Fibroblast of villous mesenchyme (primary cell): ENCODE measurements around the gene GIT2. TPM values are rescaled to one million over a fixed set of nuclear protein-coding genes. Genes with fewer than 3 reads are reported as not detected.
A peak's percentile ranks its signal among the peaks of the same experiment; 100 is the strongest.
"Not testable (repeated sequence)": the region's sequence is repeated elsewhere in the genome, so short reads cannot be mapped to it uniquely, and the experiment has no call there.

Experiments used
- DNase-seq: peaks from one replicate; pipeline ENCODE4 v3.0.0-alpha.2; 2010; ENCODE audit warnings: low read depth
- H3K4me3 ChIP-seq: 2 replicates; pipeline ENCODE4 v1.5.1; 2011; ENCODE audit warnings: low read depth, mild to moderate bottlenecking, low read length
- CTCF ChIP-seq: IDR thresholded peaks from 2 replicates; pipeline ENCODE4 v1.5.1; 2012; ENCODE audit warnings: low read depth, mild to moderate bottlenecking, low read length; ENCODE audit not compliant: insufficient read depth
- total RNA-seq: library from RNA; depleted of rRNA; stranded (reverse); fragments of >200 nt; gene quantifications from 2 replicates; pipeline ENCODE4 v1.2.3, GENCODE V29; 2012

The GIT2 gene
- total RNA-seq, 1 donor: 54.4 TPM

- DNase-seq: no peak
- no peak overlapping the region for H3K4me3 ChIP-seq
- TF ChIP-seq CTCF: no peak
Observed at GRCh38 chr12:110015132-110015531, 19.0 kb upstream of the GIT2 start.

GRCh38 chr12:110012659-110013058 is 16.5 kb upstream of the GIT2 start:
- TF ChIP-seq CTCF: no peak
- H3K4me3 ChIP-seq: no peak overlapping the region
- DNase-seq: no peak

GRCh38 chr12:110012137-110012536 is 16.0 kb upstream of the GIT2 start:
- DNase-seq: peak; percentile 65
- TF ChIP-seq CTCF: no peak
- H3K4me3 ChIP-seq: no peak overlapping the region

GRCh38 chr12:110010853-110011723 is 14.9 kb upstream of the GIT2 start:
- DNase-seq: no peak
- H3K4me3 ChIP-seq: no peak overlapping the region
- TF ChIP-seq CTCF: no peak

GRCh38 chr12:110008681-110009398 is 12.7 kb upstream of the GIT2 start:
- DNase-seq, H3K4me3 ChIP-seq: not testable (repeated sequence)

GRCh38 chr12:110007881-110008280 is 11.7 kb upstream of the GIT2 start:
- DNase-seq: no peak
- TF ChIP-seq CTCF: no peak
- H3K4me3 ChIP-seq: no peak overlapping the region

- no peak for DNase-seq
- TF ChIP-seq CTCF: no peak
- H3K4me3 ChIP-seq: no peak overlapping the region
Observed at GRCh38 chr12:110006115-110006514, 9.9 kb upstream of the GIT2 start.
